Measurements from ENCODE around the gene FAF1.

FAF1 gene

GRCh38 chr1:50633465-50633864, 326.6 kb downstream of the FAF1 start:
- DNase-seq (ENCODE audit: low spot score) = no peak

GRCh38 chr1:50631161-50631560, 328.9 kb downstream of the FAF1 start:
- DNase-seq (ENCODE audit: low spot score) = no peak

GRCh38 chr1:50622259-50622658, 337.8 kb downstream of the FAF1 start:
- no peak for DNase-seq (ENCODE audit: low spot score)

- no peak for DNase-seq (ENCODE audit: low spot score)
These were observed 339.3 kb downstream of the FAF1 start for GRCh38 chr1:50620680-50621329.

GRCh38 chr1:50615036-50615750, 344.9 kb downstream of the FAF1 start:
- DNase-seq (ENCODE audit: low spot score) = no peak

- no peak for DNase-seq (ENCODE audit: low spot score)
These were observed 348.4 kb downstream of the FAF1 start for GRCh38 chr1:50611675-50612074.

GRCh38 chr1:50610563-50610962, 349.5 kb downstream of the FAF1 start:
- DNase-seq (ENCODE audit: low spot score) = no peak

- DNase-seq (ENCODE audit: low spot score) = no peak
These were observed 350.6 kb downstream of the FAF1 start for GRCh38 chr1:50609508-50609907.

GRCh38 chr1:50605186-50605875, 354.7 kb downstream of the FAF1 start:
- DNase-seq (ENCODE audit: low spot score) = no peak

GRCh38 chr1:50604580-50604979, 355.5 kb downstream of the FAF1 start:
- DNase-seq (ENCODE audit: low spot score) = no peak

- no peak for DNase-seq (ENCODE audit: low spot score)
These were observed 356.5 kb downstream of the FAF1 start for GRCh38 chr1:50603274-50604271.

GRCh38 chr1:50599546-50599945, 360.5 kb downstream of the FAF1 start:
- DNase-seq (ENCODE audit: low spot score) = no peak

GRCh38 chr1:50595874-50596273, 364.2 kb downstream of the FAF1 start:
- no peak for DNase-seq (ENCODE audit: low spot score)

GRCh38 chr1:50593515-50593914, 366.6 kb downstream of the FAF1 start:
- DNase-seq (ENCODE audit: low spot score) = no peak

GRCh38 chr1:50591598-50591997, 368.5 kb downstream of the FAF1 start:
- no peak for DNase-seq (ENCODE audit: low spot score)

GRCh38 chr1:50582346-50582745, 377.7 kb downstream of the FAF1 start:
- DNase-seq (ENCODE audit: low spot score) = no peak

- no peak for DNase-seq (ENCODE audit: low spot score)
These were observed 390.0 kb downstream of the FAF1 start for GRCh38 chr1:50570066-50570468.

- DNase-seq (ENCODE audit: low spot score) = no peak
These were observed 391.3 kb downstream of the FAF1 start for GRCh38 chr1:50568782-50569181.

GRCh38 chr1:50566405-50566804, 393.7 kb downstream of the FAF1 start:
- DNase-seq (ENCODE audit: low spot score) = no peak

GRCh38 chr1:50564417-50564816, 395.6 kb downstream of the FAF1 start:
- no peak for DNase-seq (ENCODE audit: low spot score)

- no peak for DNase-seq (ENCODE audit: low spot score)
These were observed 398.0 kb downstream of the FAF1 start for GRCh38 chr1:50562106-50562505.

- no peak for DNase-seq (ENCODE audit: low spot score)
These were observed 400.6 kb downstream of the FAF1 start for GRCh38 chr1:50559421-50559820.

Data from CD4-positive, alpha-beta T cell treated with Interleukin-6 at 100 ng/mL for 8 hours (primary cell).